IMR-90 (cell line): ENCODE results near the gene FAM168B. TPM values are rescaled to one million over a fixed set of nuclear protein-coding genes. Genes with fewer than 3 reads are reported as not detected.

ENCODE experiments used
- ATAC-seq: fragments of 200-7000 bp; cut with Tn5 transposase; 2 replicates; pipeline ENCODE4 v1.9.1; 2020; ENCODE audit warnings: low read depth, mild to moderate bottlenecking, moderate library complexity
- BruUV-seq: library from RNA; stranded (reverse); fragments of 400-500 nt; replicated peaks from 2 replicates; lab custom pipeline; 2021; lab: Mats Ljungman, UMichigan
- CTCF ChIA-PET: fragments of 300-600 bp; formaldehyde crosslinking; extraction: SDS; loops from one replicate; lab custom pipeline; 2021; ENCODE audit warnings: antibody characterized with exemption; lab: Yijun Ruan, JAX
- POLR2A ChIA-PET: fragments of 300-600 bp; sonication (Branson Sonifier 250); formaldehyde crosslinking; loops from one replicate; lab custom pipeline; 2022; ENCODE audit warnings: antibody characterized with exemption; ENCODE audit not compliant: unreplicated experiment; lab: Charles Lee
- DNase-seq: peaks from one replicate; pipeline ENCODE4 v3.0.0; 2013
- H2AFZ ChIP-seq: replicated peaks from 2 replicates; pipeline ENCODE3; 2013; ENCODE audit warnings: low read length, mild to moderate bottlenecking; ENCODE audit not compliant: poor library complexity
- H2AK5ac ChIP-seq: 2 replicates; pipeline ENCODE4 v1.6.1; 2013; ENCODE audit warnings: low read depth, low read length, inconsistent platforms
- H2AK9ac ChIP-seq: replicated peaks from 2 replicates; pipeline ENCODE3; 2013; ENCODE audit warnings: mild to moderate bottlenecking, low read depth, low read length, moderate library complexity; ENCODE audit not compliant: poor library complexity
- H2BK120ac ChIP-seq: 2 replicates; pipeline ENCODE4 v1.6.1; 2013; ENCODE audit warnings: low read depth, low read length, inconsistent platforms
- H2BK15ac ChIP-seq: 3 replicates; pipeline ENCODE4 v1.6.1; 2013; ENCODE audit warnings: low read depth, low read length, inconsistent platforms
- H2BK20ac ChIP-seq: 2 replicates; pipeline ENCODE4 v1.6.1; 2013; ENCODE audit warnings: low read depth, mild to moderate bottlenecking, inconsistent platforms, low read length, moderate library complexity
- H2BK5ac ChIP-seq: 2 replicates; pipeline ENCODE4 v1.6.1; 2013; ENCODE audit warnings: mild to moderate bottlenecking, low read depth, low read length, inconsistent platforms; ENCODE audit not compliant: poor library complexity, severe bottlenecking
- H3K14ac ChIP-seq: replicated peaks from 2 replicates; pipeline ENCODE4 v1.6.1; 2013; ENCODE audit warnings: low read depth, low read length, inconsistent platforms
- H3K18ac ChIP-seq: 2 replicates; pipeline ENCODE4 v1.6.1; 2013; ENCODE audit warnings: low read depth, low read length, control low read depth
- H3K23ac ChIP-seq: 2 replicates; pipeline ENCODE4 v1.6.1; 2013; ENCODE audit warnings: low read depth, low read length, inconsistent platforms
- H3K27ac ChIP-seq: 2 replicates; pipeline ENCODE4 v1.5.1; 2013; ENCODE audit warnings: mild to moderate bottlenecking, control low read depth, low read length; ENCODE audit not compliant: insufficient read depth
- H3K27me3 ChIP-seq: 2 replicates; pipeline ENCODE4 v1.6.1; 2013; ENCODE audit warnings: low read length; ENCODE audit not compliant: control insufficient read depth, insufficient read depth
- H3K36me3 ChIP-seq: 2 replicates; pipeline ENCODE4 v1.6.1; 2013; ENCODE audit warnings: low read length, mixed read lengths; ENCODE audit not compliant: control insufficient read depth, insufficient read depth
- H3K4ac ChIP-seq: 2 replicates; pipeline ENCODE4 v1.6.1; 2013; ENCODE audit warnings: low read depth, low read length, inconsistent platforms
- H3K4me1 ChIP-seq: 2 replicates; pipeline ENCODE4 v1.6.1; 2013; ENCODE audit warnings: low read length, mixed read lengths; ENCODE audit not compliant: control insufficient read depth, insufficient read depth
- H3K4me2 ChIP-seq: 2 replicates; pipeline ENCODE4 v1.6.1; 2013; ENCODE audit warnings: low read depth, mild to moderate bottlenecking, control low read depth, low read length, moderate library complexity
- H3K4me3 ChIP-seq: 2 replicates; pipeline ENCODE4 v1.5.1; 2013; ENCODE audit warnings: low read depth, mild to moderate bottlenecking, control low read depth, low read length, moderate library complexity; ENCODE audit not compliant: insufficient read depth
- H3K56ac ChIP-seq: 2 replicates; pipeline ENCODE4 v1.6.1; 2013; ENCODE audit warnings: low read length, inconsistent platforms; ENCODE audit not compliant: insufficient read depth; ENCODE audit errors: extremely low read depth
- H3K79me1 ChIP-seq, 2 experiments: 2 replicates each; pipeline ENCODE4 v1.6.1; 2013; ENCODE audit warnings: low read length in 2 of 2, inconsistent platforms in 1 of 2, low read depth in 1 of 2
- H3K9ac ChIP-seq: 2 replicates; pipeline ENCODE4 v1.6.1; 2013; ENCODE audit warnings: low read depth, low read length, control low read depth
- H3K9me1 ChIP-seq: 2 replicates; pipeline ENCODE4 v1.6.1; 2013; ENCODE audit warnings: low read length, inconsistent platforms; ENCODE audit not compliant: insufficient read depth
- H3K9me3 ChIP-seq: 2 replicates; pipeline ENCODE4 v1.6.1; 2013; ENCODE audit warnings: low read length; ENCODE audit not compliant: control insufficient read depth, insufficient read depth
- H4K20me1 ChIP-seq: 2 replicates; pipeline ENCODE4 v1.6.1; 2013; ENCODE audit warnings: low read length, inconsistent platforms; ENCODE audit not compliant: insufficient read depth
- H4K5ac ChIP-seq: 2 replicates; pipeline ENCODE4 v1.6.1; 2013; ENCODE audit warnings: mild to moderate bottlenecking, low read depth, low read length, control low read depth
- H4K8ac ChIP-seq, 2 experiments: 2 replicates each; pipeline ENCODE4 v1.6.1; 2013; ENCODE audit warnings: low read depth in 2 of 2, low read length in 2 of 2, control low read depth in 1 of 2, inconsistent platforms in 1 of 2
- H4K91ac ChIP-seq: 2 replicates; pipeline ENCODE4 v1.6.1; 2013; ENCODE audit warnings: low read depth, low read length, inconsistent platforms; ENCODE audit not compliant: insufficient read depth
- BHLHE40 ChIP-seq: fragments of 150-350 bp; IDR thresholded peaks from 2 replicates; pipeline ENCODE4 v1.6.1; 2016; ENCODE audit warnings: mild to moderate bottlenecking, low read depth, low read length
- MAFK ChIP-seq: IDR thresholded peaks from 2 replicates; pipeline ENCODE4 v1.6.1; 2012; ENCODE audit warnings: low read depth, low read length, improper control_type of control experiment
- POLR2A ChIP-seq: IDR thresholded peaks from 2 replicates; pipeline ENCODE4 v1.6.1; 2012; ENCODE audit warnings: mild to moderate bottlenecking, low read depth, low read length
- RAD21 ChIP-seq: IDR thresholded peaks from 2 replicates; pipeline ENCODE4 v1.6.1; 2012; ENCODE audit warnings: low read length, improper control_type of control experiment
- RFX5 ChIP-seq: IDR thresholded peaks from 2 replicates; pipeline ENCODE4 v1.8.0; 2012; ENCODE audit warnings: low read depth, mild to moderate bottlenecking, low read length, moderate library complexity
- SMC3 ChIP-seq: fragments of 150-350 bp; IDR thresholded peaks from 2 replicates; pipeline ENCODE4 v1.6.1; 2016; ENCODE audit warnings: low read depth, mild to moderate bottlenecking, antibody characterized with exemption, low read length, moderate library complexity
- WGBS, 2 experiments: methylation state at CpG; one replicate each; pipeline versions ENCODE4 v1.1.5 to v1.1.7; 2013; ENCODE audit warnings: missing lambda C conversion rate in 2 of 2; ENCODE audit not compliant: insufficient read length in 1 of 2; ENCODE audit errors: extremely low coverage in 2 of 2; 5-methylcytosine and 5-hydroxymethylcytosine counted together
- dilution Hi-C: fragments of 300-500 bp; cut with HindIII; formaldehyde crosslinking; loops from one replicate; pipeline ENCODE4 v1.14.3; 2018; ENCODE audit warnings: low sequenced_read_pairs; ENCODE audit not compliant: unreplicated experiment
- in situ Hi-C: fragments of 300-500 bp; cut with MboI; formaldehyde crosslinking; loops from 3 replicates; pipeline ENCODE4 v1.14.3; 2019; ENCODE audit warnings: low sequenced_read_pairs, inconsistent platforms, mixed read lengths
- intact Hi-C: fragments of 100-400 bp; cut with micrococcal nuclease; formaldehyde crosslinking; loops from 2 replicates; pipeline ENCODE4 v1.10.0; 2022
- polyA plus RNA-seq, 3 experiments: library from polyadenylated mRNA; depleted of rRNA; stranded (reverse); fragments of >200 nt; gene quantifications; 2 replicates each; pipeline ENCODE4 v1.2.3, GENCODE V29; 2012; ENCODE audit warnings: low replicate concordance in 1 of 3
- total RNA-seq: library from RNA; depleted of rRNA; stranded (reverse); fragments of >200 nt; gene quantifications from 2 replicates; pipeline ENCODE4 v1.2.3, GENCODE V29; 2012
- TF ChIP-seq, protein P1 (sequence below): conservative IDR thresholded peaks from 2 replicates; pipeline ENCODE4 v1.5.1; 2012; ENCODE audit warnings: mild to moderate bottlenecking, low read depth, low read length, improper control_type of control experiment

FAM168B gene
- total and polyA plus RNA-seq, 2 of the 4 experiments (the other 2 are of a cell fraction), result 76.4 to 106 TPM

DNA sequence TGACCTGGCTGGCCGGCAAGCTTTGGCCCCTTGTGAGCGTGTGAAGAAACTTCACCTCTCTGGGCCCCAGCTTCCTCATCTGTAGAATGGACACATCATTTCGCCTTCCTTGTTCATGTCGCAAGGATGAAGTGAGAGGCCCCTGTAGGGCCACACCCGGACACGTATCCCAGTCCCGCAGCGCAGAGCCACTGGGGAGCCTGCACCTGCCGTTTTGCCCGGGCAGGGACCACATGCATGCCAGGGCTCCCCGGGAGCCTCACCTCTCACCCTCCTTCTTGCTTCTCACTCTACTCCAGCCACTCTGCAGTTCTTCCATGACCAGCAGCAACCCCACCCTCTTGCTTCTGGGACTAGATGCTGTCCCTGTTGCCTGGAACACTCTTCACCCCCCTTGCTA, 77.5 kb downstream of the FAM168B start:
- H3K14ac ChIP-seq, result no peak overlapping the region
- H3K79me1 ChIP-seq, result no peaks in the 10 kb centered on the region
- H4K91ac ChIP-seq, result no peak overlapping the region
- H2AFZ ChIP-seq, result no peak overlapping the region
- H3K4me1 ChIP-seq, result peaks cover 3% of the 10 kb centered on the region
- no peak overlapping the region for H4K8ac ChIP-seq
- H2AK9ac ChIP-seq, result no peak overlapping the region
- ATAC-seq, result no peak
- intact Hi-C loops, result no loop called here
- TF ChIP-seq MAFK (no peak), BHLHE40 (no peak), RFX5 (no peak), POLR2A (no peak), SMC3 (no peak), RAD21 (no peak)
- TF ChIP-seq, protein P1, sequence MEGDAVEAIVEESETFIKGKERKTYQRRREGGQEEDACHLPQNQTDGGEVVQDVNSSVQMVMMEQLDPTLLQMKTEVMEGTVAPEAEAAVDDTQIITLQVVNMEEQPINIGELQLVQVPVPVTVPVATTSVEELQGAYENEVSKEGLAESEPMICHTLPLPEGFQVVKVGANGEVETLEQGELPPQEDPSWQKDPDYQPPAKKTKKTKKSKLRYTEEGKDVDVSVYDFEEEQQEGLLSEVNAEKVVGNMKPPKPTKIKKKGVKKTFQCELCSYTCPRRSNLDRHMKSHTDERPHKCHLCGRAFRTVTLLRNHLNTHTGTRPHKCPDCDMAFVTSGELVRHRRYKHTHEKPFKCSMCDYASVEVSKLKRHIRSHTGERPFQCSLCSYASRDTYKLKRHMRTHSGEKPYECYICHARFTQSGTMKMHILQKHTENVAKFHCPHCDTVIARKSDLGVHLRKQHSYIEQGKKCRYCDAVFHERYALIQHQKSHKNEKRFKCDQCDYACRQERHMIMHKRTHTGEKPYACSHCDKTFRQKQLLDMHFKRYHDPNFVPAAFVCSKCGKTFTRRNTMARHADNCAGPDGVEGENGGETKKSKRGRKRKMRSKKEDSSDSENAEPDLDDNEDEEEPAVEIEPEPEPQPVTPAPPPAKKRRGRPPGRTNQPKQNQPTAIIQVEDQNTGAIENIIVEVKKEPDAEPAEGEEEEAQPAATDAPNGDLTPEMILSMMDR, result no peak
- H3K4me2 ChIP-seq, result no peak overlapping the region
- H2AK5ac ChIP-seq, result no peak overlapping the region
- peaks cover 5% of the 10 kb centered on the region; the same call in 1 of the 2 replicates for H3K27me3 ChIP-seq
- 82% methylated on average over 11 of the region's 11 CpGs; no CpG with 5 or more reads in 1 of the 2 experiments for WGBS, 2 experiments
- H3K4me3 ChIP-seq, result no peak overlapping the region
- in situ Hi-C loops, result no loop called here
- H2BK5ac ChIP-seq, result no peak overlapping the region
- no TSS peak for BruUV-seq
- no peak for DNase-seq
- no peak overlapping the region for H2BK120ac ChIP-seq
- ChIA-PET CTCF (no interaction called here), POLR2A (no interaction called here)
- H3K9ac ChIP-seq, result no peak overlapping the region
- H2BK20ac ChIP-seq, result no peak overlapping the region
- H3K4ac ChIP-seq, result no peak overlapping the region
- no peaks in the 10 kb centered on the region for H3K36me3 ChIP-seq
- H3K27ac ChIP-seq, result no peak overlapping the region
- H3K23ac ChIP-seq, result no peak overlapping the region
- H3K9me3 ChIP-seq, result no peaks in the 10 kb centered on the region
- H4K20me1 ChIP-seq, result no peaks in the 10 kb centered on the region
- H3K9me1 ChIP-seq, result no peaks in the 10 kb centered on the region
- no peak overlapping the region for H3K18ac ChIP-seq
- no peak overlapping the region for H2BK15ac ChIP-seq
- dilution Hi-C loops, result no loop called here
- H3K56ac ChIP-seq, result no peak overlapping the region
- no peak overlapping the region for H4K5ac ChIP-seq
